Ishikawa (cell line): ENCODE results near the gene DIPK1B.
A peak's percentile ranks its signal among the peaks of the same experiment; 100 is the strongest.

Experiments
- CEBPB ChIP-seq: IDR thresholded peaks from 2 replicates; pipeline ENCODE4 v1.6.1; 2012
- CREB1 ChIP-seq: IDR thresholded peaks from 2 replicates; pipeline ENCODE4 v1.6.1; 2012; ENCODE audit warnings: low read depth
- EGR1 ChIP-seq: IDR thresholded peaks from 2 replicates; pipeline ENCODE4 v1.6.1; 2012
- EP300 ChIP-seq: IDR thresholded peaks from 2 replicates; pipeline ENCODE4 v1.6.1; 2012; ENCODE audit warnings: borderline replicate concordance
- FOXM1 ChIP-seq: IDR thresholded peaks from 2 replicates; pipeline ENCODE4 v1.6.1; 2012; ENCODE audit warnings: low read depth, borderline replicate concordance
- NFIC ChIP-seq: IDR thresholded peaks from 2 replicates; pipeline ENCODE4 v1.6.1; 2012
- RAD21 ChIP-seq: IDR thresholded peaks from 2 replicates; pipeline ENCODE4 v1.6.1; 2012; ENCODE audit warnings: low read depth
- TAF1 ChIP-seq: IDR thresholded peaks from 2 replicates; pipeline ENCODE4 v1.6.1; 2012; ENCODE audit warnings: low read depth, mild to moderate bottlenecking
- TCF12 ChIP-seq: IDR thresholded peaks from 2 replicates; pipeline ENCODE4 v1.6.1; 2012; ENCODE audit warnings: low read depth
- TEAD4 ChIP-seq: IDR thresholded peaks from 2 replicates; pipeline ENCODE4 v1.6.1; 2012
- YY1 ChIP-seq: IDR thresholded peaks from 2 replicates; pipeline ENCODE4 v1.6.1; 2012; ENCODE audit warnings: low read depth
- ZBTB7A ChIP-seq: IDR thresholded peaks from 2 replicates; pipeline ENCODE4 v1.6.1; 2012; ENCODE audit warnings: low read depth
- TF ChIP-seq, protein P1 (sequence below): IDR thresholded peaks from 2 replicates; pipeline ENCODE4 v1.6.1; 2012
- TF ChIP-seq, protein P2 (sequence below): IDR thresholded peaks from 2 replicates; pipeline ENCODE4 v1.6.1; 2012; ENCODE audit warnings: low read depth, mild to moderate bottlenecking
- TF ChIP-seq, protein P3 (sequence below): IDR thresholded peaks from 2 replicates; pipeline ENCODE4 v1.6.1; 2012

The DIPK1B gene

DNA sequence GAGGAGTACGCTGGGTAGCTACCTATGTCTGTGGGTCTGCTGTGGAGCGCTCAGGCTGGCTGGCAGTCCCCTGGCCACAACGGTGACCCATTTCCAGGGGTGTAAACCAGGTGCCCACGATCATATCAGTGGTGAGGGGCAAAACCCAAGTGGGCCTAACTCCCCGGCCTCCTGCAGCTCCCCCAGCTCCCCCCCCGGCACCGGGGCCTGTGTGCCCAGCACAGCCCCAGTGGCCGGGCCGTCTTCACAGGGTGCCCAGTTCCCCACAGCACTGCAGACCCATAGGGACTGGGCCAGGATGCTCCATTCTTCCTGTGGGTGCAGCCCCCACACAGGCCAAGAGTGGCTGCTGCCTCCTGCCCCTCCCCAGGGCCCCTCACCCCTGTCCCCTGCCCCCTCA lies 46.6 kb downstream of the DIPK1B start:
- no peak for TF ChIP-seq TAF1
- TF ChIP-seq, protein P1, sequence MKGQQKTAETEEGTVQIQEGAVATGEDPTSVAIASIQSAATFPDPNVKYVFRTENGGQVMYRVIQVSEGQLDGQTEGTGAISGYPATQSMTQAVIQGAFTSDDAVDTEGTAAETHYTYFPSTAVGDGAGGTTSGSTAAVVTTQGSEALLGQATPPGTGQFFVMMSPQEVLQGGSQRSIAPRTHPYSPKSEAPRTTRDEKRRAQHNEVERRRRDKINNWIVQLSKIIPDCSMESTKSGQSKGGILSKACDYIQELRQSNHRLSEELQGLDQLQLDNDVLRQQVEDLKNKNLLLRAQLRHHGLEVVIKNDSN = no peak
- no peak for TF ChIP-seq EGR1
- TF ChIP-seq FOXM1 = no peak
- no peak for TF ChIP-seq CEBPB

DNA sequence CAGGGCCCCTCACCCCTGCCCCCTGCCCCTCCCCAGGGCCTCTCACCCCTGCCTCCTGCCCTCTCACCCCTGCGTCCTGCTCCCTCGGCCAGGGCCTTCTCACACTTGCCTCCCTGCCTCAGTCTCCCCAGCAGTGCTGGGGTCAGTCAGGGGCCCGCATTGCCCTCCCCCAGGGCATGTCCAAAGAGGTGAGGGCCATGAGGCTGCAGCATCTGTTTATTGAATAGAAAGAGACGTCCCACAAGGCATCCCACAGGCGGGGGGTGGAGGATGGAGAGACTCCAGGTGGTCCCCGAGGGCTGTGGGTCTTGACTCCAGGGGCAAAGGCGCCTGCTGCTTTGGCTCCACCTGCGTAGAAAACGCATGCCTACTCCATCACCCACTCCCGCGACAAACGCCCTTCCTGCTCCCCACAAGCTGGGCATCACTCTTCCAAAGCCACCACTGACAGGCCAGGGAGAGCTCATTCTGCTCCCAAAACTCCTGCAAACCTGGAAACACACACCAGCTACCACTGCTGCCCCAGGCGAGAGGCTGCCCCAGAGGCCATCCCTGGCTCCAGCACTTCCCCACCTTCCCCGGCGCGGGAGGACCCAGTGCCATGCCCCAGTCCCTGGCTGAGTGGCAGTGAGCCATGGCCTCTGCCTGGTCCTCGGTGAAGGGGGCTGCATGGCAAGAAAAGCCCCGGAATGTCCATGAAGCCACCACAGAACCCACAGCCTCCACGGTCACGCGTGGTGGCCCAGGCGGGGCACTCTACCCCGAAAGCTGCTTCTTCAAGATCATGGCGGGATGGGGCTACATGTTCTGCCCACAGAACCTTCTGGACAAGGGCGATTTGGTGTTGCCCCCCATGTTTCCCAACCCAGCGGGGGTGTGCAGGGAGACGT lies 47.3 kb downstream of the DIPK1B start:
- TF ChIP-seq FOXM1 = no peak
- no peak for TF ChIP-seq TEAD4
- TF ChIP-seq RAD21 = no peak
- TF ChIP-seq ZBTB7A = no peak
- TF ChIP-seq, protein P1 = no peak
- no peak for TF ChIP-seq NFIC
- TF ChIP-seq, protein P2, sequence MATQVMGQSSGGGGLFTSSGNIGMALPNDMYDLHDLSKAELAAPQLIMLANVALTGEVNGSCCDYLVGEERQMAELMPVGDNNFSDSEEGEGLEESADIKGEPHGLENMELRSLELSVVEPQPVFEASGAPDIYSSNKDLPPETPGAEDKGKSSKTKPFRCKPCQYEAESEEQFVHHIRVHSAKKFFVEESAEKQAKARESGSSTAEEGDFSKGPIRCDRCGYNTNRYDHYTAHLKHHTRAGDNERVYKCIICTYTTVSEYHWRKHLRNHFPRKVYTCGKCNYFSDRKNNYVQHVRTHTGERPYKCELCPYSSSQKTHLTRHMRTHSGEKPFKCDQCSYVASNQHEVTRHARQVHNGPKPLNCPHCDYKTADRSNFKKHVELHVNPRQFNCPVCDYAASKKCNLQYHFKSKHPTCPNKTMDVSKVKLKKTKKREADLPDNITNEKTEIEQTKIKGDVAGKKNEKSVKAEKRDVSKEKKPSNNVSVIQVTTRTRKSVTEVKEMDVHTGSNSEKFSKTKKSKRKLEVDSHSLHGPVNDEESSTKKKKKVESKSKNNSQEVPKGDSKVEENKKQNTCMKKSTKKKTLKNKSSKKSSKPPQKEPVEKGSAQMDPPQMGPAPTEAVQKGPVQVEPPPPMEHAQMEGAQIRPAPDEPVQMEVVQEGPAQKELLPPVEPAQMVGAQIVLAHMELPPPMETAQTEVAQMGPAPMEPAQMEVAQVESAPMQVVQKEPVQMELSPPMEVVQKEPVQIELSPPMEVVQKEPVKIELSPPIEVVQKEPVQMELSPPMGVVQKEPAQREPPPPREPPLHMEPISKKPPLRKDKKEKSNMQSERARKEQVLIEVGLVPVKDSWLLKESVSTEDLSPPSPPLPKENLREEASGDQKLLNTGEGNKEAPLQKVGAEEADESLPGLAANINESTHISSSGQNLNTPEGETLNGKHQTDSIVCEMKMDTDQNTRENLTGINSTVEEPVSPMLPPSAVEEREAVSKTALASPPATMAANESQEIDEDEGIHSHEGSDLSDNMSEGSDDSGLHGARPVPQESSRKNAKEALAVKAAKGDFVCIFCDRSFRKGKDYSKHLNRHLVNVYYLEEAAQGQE = no peak
- no peak for TF ChIP-seq CREB1
- no peak for TF ChIP-seq YY1
- TF ChIP-seq TCF12 = no peak
- no peak for TF ChIP-seq EP300
- TF ChIP-seq CEBPB = no peak
- TF ChIP-seq TAF1 = no peak
- TF ChIP-seq, protein P3, sequence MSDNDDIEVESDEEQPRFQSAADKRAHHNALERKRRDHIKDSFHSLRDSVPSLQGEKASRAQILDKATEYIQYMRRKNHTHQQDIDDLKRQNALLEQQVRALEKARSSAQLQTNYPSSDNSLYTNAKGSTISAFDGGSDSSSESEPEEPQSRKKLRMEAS = no peak

DNA sequence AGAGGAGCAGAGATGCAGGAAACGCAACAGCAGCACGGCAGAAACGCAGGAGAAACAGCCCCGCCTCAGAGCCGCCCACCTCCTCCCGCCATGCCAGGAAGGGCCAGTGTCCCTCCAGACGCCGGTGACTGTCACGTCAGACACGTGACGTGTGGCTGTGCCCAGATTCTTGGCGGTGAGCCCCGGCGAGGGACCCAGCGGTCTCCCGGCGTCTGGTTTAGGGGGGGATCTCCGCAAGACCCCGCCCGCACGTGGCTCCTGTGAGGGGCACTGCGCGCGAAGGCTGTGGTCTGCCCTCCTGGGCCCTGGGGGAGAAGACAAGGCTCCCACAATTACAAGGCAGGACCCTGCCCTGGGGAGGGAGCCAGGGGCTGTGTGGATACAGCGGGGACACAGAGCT lies 48.1 kb downstream of the DIPK1B start:
- TF ChIP-seq FOXM1 (no peak), EP300 (no peak), TAF1 (no peak), ZBTB7A (no peak), TCF12 (no peak), YY1 (no peak), CREB1 (no peak), EGR1 (no peak), CEBPB (no peak), RAD21 (no peak), NFIC (no peak), TEAD4 (no peak)
- TF ChIP-seq, protein P2 = no peak
- TF ChIP-seq, protein P3 = no peak
- TF ChIP-seq, protein P1 = no peak

DNA sequence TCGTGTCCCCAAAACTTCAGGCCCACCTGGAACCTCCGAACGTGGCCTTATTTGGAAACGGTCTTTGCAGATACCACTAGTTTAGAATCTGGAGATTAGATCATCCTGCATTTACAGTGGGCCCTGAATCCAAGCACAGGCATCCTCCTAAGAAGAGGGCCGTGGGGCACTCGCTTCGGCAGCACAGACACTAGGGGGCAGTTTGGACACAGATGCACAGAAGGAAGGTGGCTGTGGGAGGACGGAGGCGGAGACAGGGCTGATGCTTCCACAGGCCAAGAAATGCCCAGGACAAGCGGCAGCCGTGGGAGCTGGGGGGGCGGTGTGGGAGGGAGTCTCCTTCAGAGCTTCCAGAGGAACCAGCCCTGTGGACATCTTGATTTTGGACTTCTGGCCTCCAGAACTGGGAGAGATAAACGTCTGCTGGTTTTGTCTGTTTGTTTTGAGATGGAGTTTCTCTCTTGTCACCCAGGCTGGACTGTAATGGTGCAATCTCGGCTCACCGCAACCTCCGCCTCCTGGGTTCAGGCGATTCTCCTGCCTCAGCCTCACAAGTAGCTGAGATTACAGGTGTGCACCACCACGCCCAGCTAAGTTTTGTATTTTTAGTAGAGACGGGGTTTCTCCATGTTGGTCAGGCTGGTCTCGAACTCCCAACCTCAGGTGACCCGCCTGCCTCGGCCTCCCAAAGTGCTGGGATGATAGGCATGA lies 48.6 kb downstream of the DIPK1B start:
- peak; percentile 38; the same call in 1 of the 2 replicates for TF ChIP-seq RAD21

DNA sequence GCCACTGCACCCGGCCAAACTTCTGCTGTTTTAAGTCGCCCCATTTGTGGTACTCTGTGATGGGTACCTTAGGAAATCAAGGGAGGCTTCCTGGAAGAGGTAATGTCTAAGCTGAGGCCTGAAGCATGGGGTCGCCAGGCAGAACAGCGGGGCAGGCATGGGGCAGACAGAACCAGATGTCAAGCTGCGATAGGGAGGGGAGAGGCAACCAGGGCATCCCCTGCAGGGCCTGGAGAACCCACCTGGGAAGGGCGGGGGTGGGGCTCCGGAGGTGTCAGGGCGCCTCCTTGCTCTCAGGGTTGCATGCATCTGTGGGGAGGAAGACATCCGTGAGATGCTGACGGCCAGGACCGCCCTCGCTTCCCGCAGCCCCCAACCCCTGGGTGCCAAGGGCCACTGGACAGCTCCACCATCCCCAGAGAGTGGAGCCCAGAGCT lies 49.2 kb downstream of the DIPK1B start:
- TF ChIP-seq, protein P3 = no peak
- TF ChIP-seq CREB1 = no peak
- TF ChIP-seq, protein P2 = no peak
- no peak for TF ChIP-seq NFIC
- TF ChIP-seq, protein P1 = no peak
- no peak for TF ChIP-seq CEBPB
- TF ChIP-seq TEAD4 = no peak
- no peak for TF ChIP-seq RAD21
- no peak for TF ChIP-seq EP300
- TF ChIP-seq TCF12 = no peak
- TF ChIP-seq TAF1 = no peak
- no peak for TF ChIP-seq EGR1
- no peak for TF ChIP-seq ZBTB7A
- TF ChIP-seq FOXM1 = no peak
- TF ChIP-seq YY1 = no peak
